Colonic mucosa (tissue), 4 donors: Measurements from ENCODE around the gene PIK3R1. TPM values are rescaled to one million over a fixed set of nuclear protein-coding genes. Genes with fewer than 3 reads are reported as not detected.

Experiments used
- DNase-seq: peaks from one replicate; pipeline ENCODE4 v3.0.0-alpha.2; 2020
- H3K27ac ChIP-seq: fragments of 200-600 bp; one replicate; pipeline ENCODE4 v1.8.0; 2021
- H3K27me3 ChIP-seq: fragments of 200-600 bp; one replicate; pipeline ENCODE4 v1.8.0; 2021
- H3K36me3 ChIP-seq: fragments of 200-600 bp; one replicate; pipeline ENCODE4 v1.8.0; 2021
- H3K4me1 ChIP-seq: fragments of 200-600 bp; one replicate; pipeline ENCODE4 v1.8.0; 2021; ENCODE audit warnings: mild to moderate bottlenecking
- H3K4me3 ChIP-seq: fragments of 200-600 bp; one replicate; pipeline ENCODE4 v1.8.0; 2021
- H3K9ac ChIP-seq, 2 donors: one replicate each; pipeline ENCODE4 v1.7.0; 2013; ENCODE audit warnings: control low read depth in 2 of 2, low read depth in 2 of 2, low read length in 2 of 2
- H3K9me3 ChIP-seq: fragments of 200-600 bp; one replicate; pipeline ENCODE4 v1.8.0; 2021
- intact Hi-C: fragments of 100-400 bp; cut with DNase I; formaldehyde crosslinking; loops from one replicate; pipeline ENCODE4 v1.14.1; 2022
- total RNA-seq, 2 donors: library from RNA; stranded (reverse); fragmentation: NEBNext Ultra II Directional in 1 of 2; extraction: Animal tissue kit (Norgen Biotek cat#: 25700) in 1 of 2; gene quantifications; one replicate each; pipeline ENCODE4 v1.2.1, GENCODE V29; 2021
- TF ChIP-seq, protein P1 (sequence below): fragments of 200-600 bp; IDR thresholded peaks from one replicate; pipeline ENCODE4 v1.8.0; 2022; ENCODE audit warnings: antibody characterized with exemption, mild to moderate bottlenecking
- donor health status: healthy.
- donor health status: DM: no; HTN: no; CAD: no.
- donor health status: DM: no; HTN: no; CAD: no.

Gene PIK3R1
- total RNA-seq, 2 donors from 2014 or later: 42.9 to 58.1 TPM

DNA sequence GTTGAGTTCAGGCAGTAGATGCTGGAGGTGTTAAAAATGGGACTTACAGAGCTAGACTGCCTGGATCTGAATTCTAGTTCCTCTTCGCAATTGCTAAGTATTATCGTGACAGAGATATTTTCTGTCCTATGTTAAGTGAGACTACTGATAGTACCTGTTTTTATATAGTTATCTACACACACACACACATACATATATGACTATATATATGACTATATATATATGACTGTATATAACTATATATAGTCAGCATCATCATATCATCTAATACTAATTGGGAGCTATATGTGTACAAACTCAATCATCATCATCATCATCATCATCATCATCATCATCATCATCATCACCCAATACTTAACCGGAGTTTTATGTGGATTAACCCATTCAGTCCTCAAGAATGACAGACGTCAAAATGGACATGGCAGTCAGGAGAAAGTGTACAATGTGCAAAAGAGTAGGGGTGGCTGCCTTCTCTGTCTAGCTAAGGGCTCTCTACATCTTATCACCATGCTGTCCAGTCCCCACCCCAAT lies 7.3 kb downstream of the PIK3R1 start:
- TF ChIP-seq, protein P1, sequence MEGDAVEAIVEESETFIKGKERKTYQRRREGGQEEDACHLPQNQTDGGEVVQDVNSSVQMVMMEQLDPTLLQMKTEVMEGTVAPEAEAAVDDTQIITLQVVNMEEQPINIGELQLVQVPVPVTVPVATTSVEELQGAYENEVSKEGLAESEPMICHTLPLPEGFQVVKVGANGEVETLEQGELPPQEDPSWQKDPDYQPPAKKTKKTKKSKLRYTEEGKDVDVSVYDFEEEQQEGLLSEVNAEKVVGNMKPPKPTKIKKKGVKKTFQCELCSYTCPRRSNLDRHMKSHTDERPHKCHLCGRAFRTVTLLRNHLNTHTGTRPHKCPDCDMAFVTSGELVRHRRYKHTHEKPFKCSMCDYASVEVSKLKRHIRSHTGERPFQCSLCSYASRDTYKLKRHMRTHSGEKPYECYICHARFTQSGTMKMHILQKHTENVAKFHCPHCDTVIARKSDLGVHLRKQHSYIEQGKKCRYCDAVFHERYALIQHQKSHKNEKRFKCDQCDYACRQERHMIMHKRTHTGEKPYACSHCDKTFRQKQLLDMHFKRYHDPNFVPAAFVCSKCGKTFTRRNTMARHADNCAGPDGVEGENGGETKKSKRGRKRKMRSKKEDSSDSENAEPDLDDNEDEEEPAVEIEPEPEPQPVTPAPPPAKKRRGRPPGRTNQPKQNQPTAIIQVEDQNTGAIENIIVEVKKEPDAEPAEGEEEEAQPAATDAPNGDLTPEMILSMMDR: no peak
- Histone ChIP-seq H3K9ac (no peak overlapping the region), H3K27ac (no peak overlapping the region), H3K36me3 (no peaks in the 10 kb centered on the region), H3K9me3 (no peaks in the 10 kb centered on the region), H3K4me1 (peaks cover 9% of the 10 kb centered on the region), H3K27me3 (no peaks in the 10 kb centered on the region), H3K4me3 (no peak overlapping the region)
- intact Hi-C loops: no loop called here
- DNase-seq: no peak

DNA sequence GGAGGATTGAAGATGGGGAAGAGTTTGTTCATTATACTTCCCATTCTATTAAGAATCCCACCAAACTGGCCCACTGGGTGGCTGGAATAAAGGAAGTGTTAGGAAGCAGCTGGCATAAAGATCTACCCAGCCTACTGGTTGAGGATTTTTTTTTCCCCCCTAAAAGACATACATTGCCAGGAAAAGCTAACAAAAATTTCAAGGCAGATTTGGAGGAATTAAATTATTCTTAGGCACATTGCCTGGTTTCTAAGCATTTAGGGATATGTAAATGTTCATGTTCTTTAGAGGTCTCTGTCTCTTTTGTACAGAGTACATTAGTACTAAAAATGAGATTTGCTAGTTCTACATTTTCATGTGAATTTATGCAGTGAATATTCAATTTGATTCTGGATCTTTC lies 8.3 kb downstream of the PIK3R1 start:
- H3K4me3 ChIP-seq: no peak overlapping the region
- H3K4me1 ChIP-seq: peaks cover 10% of the 10 kb centered on the region
- DNase-seq: no peak
- intact Hi-C loops: no loop called here
- H3K36me3 ChIP-seq: no peaks in the 10 kb centered on the region
- no peaks in the 10 kb centered on the region for H3K27me3 ChIP-seq
- H3K9ac ChIP-seq: peak overlapping the region in 1 of 2 donors; percentile 7
- H3K9me3 ChIP-seq: no peaks in the 10 kb centered on the region
- TF ChIP-seq, protein P1: no peak
- H3K27ac ChIP-seq: peak overlapping the region; percentile 70

DNA sequence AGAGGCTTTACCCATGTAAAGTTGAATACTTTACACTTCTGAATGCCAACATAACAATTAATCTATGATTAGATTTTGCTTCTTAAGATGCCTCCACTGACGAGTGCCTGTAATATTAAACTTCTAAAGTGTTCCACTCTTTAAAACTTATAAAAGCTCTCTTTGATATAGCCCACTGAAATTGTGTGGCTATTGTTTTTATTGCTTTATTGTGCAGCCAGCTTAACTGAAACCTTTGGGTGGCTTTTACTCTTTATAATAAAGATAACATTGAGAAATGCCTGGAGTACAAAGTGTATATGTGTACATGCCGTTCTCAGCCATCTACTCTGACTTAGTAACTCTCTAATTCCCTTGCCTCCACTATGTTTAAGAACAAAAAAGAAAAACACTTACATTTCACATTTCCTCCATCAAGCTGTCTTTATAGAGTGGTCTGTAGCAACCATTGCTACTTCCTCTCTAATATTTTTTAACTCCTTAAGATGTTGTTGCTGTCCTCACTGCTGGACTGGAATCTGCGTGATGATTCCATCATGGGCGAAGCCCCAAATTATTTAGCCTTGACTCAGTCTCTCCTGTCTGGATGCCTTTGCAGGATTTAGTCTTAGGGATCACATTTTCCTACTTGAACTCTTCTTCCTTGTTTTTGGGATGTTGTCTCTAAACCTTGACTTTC lies 9.1 kb downstream of the PIK3R1 start:
- no peak overlapping the region for H3K4me3 ChIP-seq
- DNase-seq: no peak
- H3K9ac ChIP-seq: peak overlapping the region in 1 of 2 donors; percentile 69
- TF ChIP-seq, protein P1: no peak
- H3K4me1 ChIP-seq: peaks cover 10% of the 10 kb centered on the region
- intact Hi-C loops: no loop called here
- H3K9me3 ChIP-seq: no peaks in the 10 kb centered on the region
- peak overlapping the region; percentile 70 for H3K27ac ChIP-seq
- no peaks in the 10 kb centered on the region for H3K27me3 ChIP-seq
- no peaks in the 10 kb centered on the region for H3K36me3 ChIP-seq

DNA sequence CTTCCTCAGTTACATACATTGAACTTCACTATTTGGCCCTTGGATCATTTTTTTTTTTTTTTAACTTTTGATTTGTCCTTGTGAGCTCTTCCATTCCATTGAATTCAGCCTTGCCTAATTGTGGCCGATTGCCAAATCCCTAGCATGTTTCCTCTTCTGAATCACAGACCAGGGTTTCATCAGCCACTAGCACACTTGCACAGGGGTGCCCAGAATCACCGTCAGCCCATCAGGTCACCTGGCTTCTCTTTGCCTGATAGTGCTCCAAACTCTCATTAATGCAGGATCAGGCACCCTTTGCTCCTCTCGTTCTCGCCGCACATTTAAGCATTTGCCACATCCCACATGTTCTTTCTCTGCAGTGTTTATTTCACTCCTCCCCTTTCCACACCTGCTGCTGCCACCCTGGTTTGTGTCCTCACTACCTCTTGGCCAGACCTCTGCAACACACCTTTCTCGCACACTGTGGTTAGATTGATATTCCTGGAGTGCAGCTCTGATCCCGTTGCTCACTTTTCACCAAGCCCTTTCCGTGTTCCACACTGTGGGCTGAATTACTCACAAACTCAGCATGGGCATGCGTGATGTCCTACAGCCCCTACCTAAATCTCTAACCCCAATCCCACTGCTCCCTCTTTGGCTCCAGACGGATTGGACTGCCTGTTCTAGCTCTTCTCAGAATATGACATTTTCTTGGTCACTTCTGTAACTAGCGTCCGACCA lies 9.8 kb downstream of the PIK3R1 start:
- Histone ChIP-seq H3K4me1 (peaks cover 10% of the 10 kb centered on the region), H3K27ac (peak overlapping the region; percentile 70), H3K9me3 (no peaks in the 10 kb centered on the region), H3K4me3 (no peak overlapping the region), H3K27me3 (no peaks in the 10 kb centered on the region), H3K9ac (peak overlapping the region in 1 of 2 donors; percentile 69), H3K36me3 (no peaks in the 10 kb centered on the region)
- intact Hi-C loops: no loop called here
- DNase-seq: peak; percentile 69
- TF ChIP-seq, protein P1: no peak

DNA sequence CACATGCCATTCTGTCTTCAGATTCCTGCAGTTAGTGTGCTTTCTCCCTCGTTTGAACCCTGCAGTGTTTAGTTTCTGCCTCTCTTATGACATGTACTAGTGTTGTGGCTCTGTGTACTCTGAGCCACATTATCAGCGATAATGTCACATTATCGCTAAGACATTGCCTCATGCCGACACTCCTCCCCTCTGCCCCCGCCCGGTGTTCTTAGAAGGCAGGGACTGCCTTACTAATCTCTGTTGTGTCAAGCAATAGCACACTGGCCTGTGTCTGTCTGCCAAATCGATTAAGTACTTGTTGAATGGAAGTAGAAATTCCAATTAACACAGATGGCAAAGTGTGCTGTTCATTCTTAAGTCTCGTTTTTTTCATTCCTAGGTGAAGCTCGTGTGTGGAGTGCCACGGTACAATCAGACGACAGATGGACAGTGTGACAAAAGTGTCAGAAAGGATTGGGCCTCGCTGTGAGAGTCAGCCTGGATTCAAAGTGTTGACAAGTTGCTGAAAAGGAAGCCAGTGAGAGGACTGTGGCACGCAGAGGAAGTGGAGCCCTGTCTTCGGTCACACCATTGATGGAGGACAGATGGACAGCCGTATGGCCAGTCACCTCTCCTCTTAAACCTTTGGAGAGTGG lies 10.5 kb downstream of the PIK3R1 start:
- intact Hi-C loops: no loop called here
- Histone ChIP-seq H3K4me3 (no peak overlapping the region), H3K9ac (peak overlapping the region in 1 of 2 donors; percentile 69), H3K9me3 (no peaks in the 10 kb centered on the region), H3K27me3 (no peaks in the 10 kb centered on the region), H3K4me1 (peaks cover 10% of the 10 kb centered on the region), H3K36me3 (no peaks in the 10 kb centered on the region), H3K27ac (peak overlapping the region; percentile 70)
- TF ChIP-seq, protein P1: no peak
- peak; percentile 83 for DNase-seq
